GM21423 (cell line): ENCODE results near the gene BRIP1.
"Not testable (repeated sequence)": the region's sequence is repeated elsewhere in the genome, so short reads cannot be mapped to it uniquely, and the experiment has no call there.

ENCODE experiments used
- ATAC-seq: cut with Tn5 transposase; IDR thresholded peaks from one replicate; pipeline ENCODE4 v1.9.1; 2021; ENCODE audit warnings: mild to moderate bottlenecking, moderate library complexity; ENCODE audit not compliant: unreplicated experiment

Gene BRIP1

GRCh38 chr17:61733021-61733420 lies 130.3 kb downstream of the BRIP1 start:
- no peak for ATAC-seq

- no peak for ATAC-seq
Observed at GRCh38 chr17:61732169-61732568, 131.2 kb downstream of the BRIP1 start.

GRCh38 chr17:61731330-61731729 lies 132.0 kb downstream of the BRIP1 start:
- no peak for ATAC-seq

GRCh38 chr17:61729690-61730268 lies 133.5 kb downstream of the BRIP1 start:
- no peak for ATAC-seq

- ATAC-seq = no peak
Observed at GRCh38 chr17:61728297-61728836, 135.0 kb downstream of the BRIP1 start.

- not testable (repeated sequence) for ATAC-seq
Observed at GRCh38 chr17:61727798-61728197, 135.5 kb downstream of the BRIP1 start.

GRCh38 chr17:61726977-61727376 lies 136.4 kb downstream of the BRIP1 start:
- no peak for ATAC-seq

- no peak for ATAC-seq
Observed at GRCh38 chr17:61724777-61725176, 138.6 kb downstream of the BRIP1 start.

- no peak for ATAC-seq
Observed at GRCh38 chr17:61723914-61724313, 139.4 kb downstream of the BRIP1 start.

GRCh38 chr17:61723183-61723582 lies 140.1 kb downstream of the BRIP1 start:
- no peak for ATAC-seq

GRCh38 chr17:61722398-61722797 lies 140.9 kb downstream of the BRIP1 start:
- no peak for ATAC-seq

- ATAC-seq = no peak
Observed at GRCh38 chr17:61720016-61720795, 143.1 kb downstream of the BRIP1 start.

GRCh38 chr17:61719220-61719619 lies 144.1 kb downstream of the BRIP1 start:
- not testable (repeated sequence) for ATAC-seq

- no peak for ATAC-seq
Observed at GRCh38 chr17:61718022-61718421, 145.3 kb downstream of the BRIP1 start.

GRCh38 chr17:61717352-61717751 lies 146.0 kb downstream of the BRIP1 start:
- ATAC-seq = no peak

- no peak for ATAC-seq
Observed at GRCh38 chr17:61716225-61716829, 147.0 kb downstream of the BRIP1 start.

- ATAC-seq = no peak
Observed at GRCh38 chr17:61715348-61715747, 148.0 kb downstream of the BRIP1 start.

- ATAC-seq = no peak
Observed at GRCh38 chr17:61714300-61714699, 149.0 kb downstream of the BRIP1 start.

GRCh38 chr17:61713035-61713434 lies 150.3 kb downstream of the BRIP1 start:
- ATAC-seq = no peak

GRCh38 chr17:61710546-61710945 lies 152.8 kb downstream of the BRIP1 start:
- ATAC-seq = no peak

- ATAC-seq = no peak
Observed at GRCh38 chr17:61709567-61709966, 153.8 kb downstream of the BRIP1 start.

- no peak for ATAC-seq
Observed at GRCh38 chr17:61704935-61705449, 158.3 kb downstream of the BRIP1 start.
